Endothelial cell of umbilical vein (primary cell): ENCODE data around the gene MED12L. TPM values are rescaled to one million over a fixed set of nuclear protein-coding genes. Genes with fewer than 3 reads are reported as not detected.

Source experiments
- BruUV-seq: library from RNA; stranded (reverse); fragments of 400-500 nt; replicated peaks from 2 replicates; lab custom pipeline; 2021; lab: Mats Ljungman, UMichigan
- CTCF ChIA-PET: fragments of 300-600, 350-600 bp; sonication (Branson Sonifier 250); formaldehyde crosslinking; loops from one replicate; lab custom pipeline; 2021; ENCODE audit warnings: antibody characterized with exemption, inconsistent platforms; lab: Charles Lee
- POLR2A ChIA-PET: fragments of 300-600, 350-600 bp; sonication (Branson Sonifier 250); formaldehyde crosslinking; loops from one replicate; lab custom pipeline; 2021; ENCODE audit warnings: antibody characterized with exemption, inconsistent platforms; lab: Charles Lee
- DNase-seq: peaks from one replicate; pipeline ENCODE4 v3.0.0-alpha.2; 2011; ENCODE audit warnings: low read depth, low spot score
- FAIRE-seq: peaks from 2 replicates; lab custom pipeline; 2011; peaks lifted over from hg19 to GRCh38; lab: Jason Lieb, UNC
- H2AFZ ChIP-seq: 2 replicates; pipeline ENCODE4 v1.6.0; 2012; ENCODE audit warnings: low read depth, low read length, control low read depth, inconsistent platforms
- H3K27ac ChIP-seq: 2 replicates; pipeline ENCODE4 v1.5.1; 2011; ENCODE audit warnings: low read depth, mild to moderate bottlenecking, control low read depth, low read length, moderate library complexity; ENCODE audit not compliant: insufficient read depth
- H3K27me3 ChIP-seq, 2 experiments: 2 replicates each; pipeline versions ENCODE4 v1.6.0 to v1.6.1; 2011; ENCODE audit warnings: low read length in 2 of 2, mixed read lengths in 1 of 2; ENCODE audit not compliant: control insufficient read depth in 2 of 2, insufficient read depth in 2 of 2
- H3K36me3 ChIP-seq, 2 experiments: 2 replicates in 1 of 2; 3 replicates in 1 of 2; pipeline ENCODE4 v1.5.1; 2011; ENCODE audit warnings: low read length in 2 of 2, mild to moderate bottlenecking in 1 of 2, moderate library complexity in 1 of 2; ENCODE audit not compliant: control insufficient read depth in 2 of 2, insufficient read depth in 2 of 2; ENCODE audit errors: extremely low read depth in 1 of 2
- H3K4me1 ChIP-seq: 3 replicates; pipeline ENCODE4 v1.5.1; 2011; ENCODE audit warnings: mild to moderate bottlenecking, low read length; ENCODE audit not compliant: control insufficient read depth, insufficient read depth; ENCODE audit errors: extremely low read depth
- H3K4me2 ChIP-seq: 2 replicates; pipeline ENCODE4 v1.6.1; 2011; ENCODE audit warnings: low read length, control low read depth, mixed read lengths; ENCODE audit not compliant: insufficient read depth
- H3K4me3 ChIP-seq, 3 experiments: fragments of 200-600 bp in 1 of 3; sonication (generic), shearing (Covaris generic) in 1 of 3; replicated peaks in 1 of 3; 2 replicates each; pipeline ENCODE4 v1.5.1; 2011 to 2016; ENCODE audit warnings: control low read depth in 3 of 3, low read length in 3 of 3, mild to moderate bottlenecking in 2 of 3, inconsistent platforms in 1 of 3, low read depth in 1 of 3, moderate library complexity in 1 of 3; ENCODE audit not compliant: insufficient read depth in 1 of 3
- H3K79me2 ChIP-seq: 2 replicates; pipeline ENCODE4 v1.6.0; 2012; ENCODE audit warnings: low read length, inconsistent platforms; ENCODE audit not compliant: control insufficient read depth, insufficient read depth
- H3K9ac ChIP-seq: replicated peaks from 2 replicates; pipeline ENCODE3; 2011; ENCODE audit warnings: low read length, control low read depth; ENCODE audit not compliant: insufficient read depth; ENCODE audit errors: extremely low read depth
- H3K9me1 ChIP-seq: replicated peaks from 3 replicates; pipeline ENCODE4 v1.6.0; 2011; ENCODE audit warnings: mild to moderate bottlenecking, low read length; ENCODE audit not compliant: control insufficient read depth, insufficient read depth; ENCODE audit errors: extremely low read depth
- H3K9me3 ChIP-seq: replicated peaks from 2 replicates; pipeline ENCODE4 v1.5.1; 2012; ENCODE audit warnings: low read length, inconsistent platforms; ENCODE audit not compliant: control insufficient read depth, insufficient read depth
- H4K20me1 ChIP-seq: replicated peaks from 2 replicates; pipeline ENCODE3; 2011; ENCODE audit warnings: mild to moderate bottlenecking, low read length; ENCODE audit not compliant: control insufficient read depth, insufficient read depth; ENCODE audit errors: extremely low read depth
- EZH2 ChIP-seq: IDR thresholded peaks from 2 replicates; pipeline ENCODE4 v1.6.1; 2012; ENCODE audit warnings: borderline replicate concordance, low read depth, mild to moderate bottlenecking, moderate library complexity, low read length, inconsistent platforms; ENCODE audit not compliant: severe bottlenecking
- FOS ChIP-seq: IDR thresholded peaks from 2 replicates; pipeline ENCODE4 v1.6.1; 2011; ENCODE audit warnings: mild to moderate bottlenecking, low read length, moderate library complexity, borderline replicate concordance; ENCODE audit not compliant: insufficient read depth
- GATA2 ChIP-seq: IDR thresholded peaks from 2 replicates; pipeline ENCODE4 v1.7.0; 2011; ENCODE audit warnings: low read depth, mild to moderate bottlenecking, moderate library complexity, mixed read lengths, low read length; ENCODE audit not compliant: insufficient read length, insufficient read depth
- JUN ChIP-seq: IDR thresholded peaks from 2 replicates; pipeline ENCODE4 v1.6.1; 2011; ENCODE audit warnings: borderline replicate concordance, low read depth; ENCODE audit not compliant: insufficient read length, insufficient read depth
- MYC ChIP-seq: IDR thresholded peaks from one replicate; pipeline ENCODE4 v1.6.1; 2011; ENCODE audit warnings: mild to moderate bottlenecking, low read depth, low read length
- POLR2A ChIP-seq: IDR thresholded peaks from 2 replicates; pipeline ENCODE4 v1.6.1; 2012; ENCODE audit warnings: low read depth, mild to moderate bottlenecking, control low read depth, low read length
- POLR2AphosphoS5 ChIP-seq: IDR thresholded peaks from 2 replicates; pipeline ENCODE4 v1.6.1; 2012; ENCODE audit warnings: low read depth, mild to moderate bottlenecking, control low read depth, low read length, moderate library complexity; ENCODE audit not compliant: insufficient read depth
- dilution Hi-C: fragments of 300-500 bp; cut with MboI; formaldehyde crosslinking; loops from one replicate; pipeline ENCODE4 v1.15.0; 2019; ENCODE audit warnings: low sequenced_read_pairs; ENCODE audit not compliant: extremely low pct_ligation_motif_present
- intact Hi-C: fragments of 100-400 bp; cut with micrococcal nuclease; formaldehyde crosslinking; loops from one replicate; pipeline ENCODE4 v1.10.0; 2022
- polyA plus RNA-seq, 4 experiments: library from polyadenylated mRNA; depleted of rRNA in 3 of 4; stranded (reverse) in 3 of 4; unstranded in 1 of 4; fragments of >200 nt; gene quantifications; 2 replicates each; pipeline versions ENCODE4 v1.2.1 to v1.2.3, GENCODE V29; 2011 to 2012; ENCODE audit warnings: missing spikeins in 1 of 4
- total RNA-seq: library from RNA; stranded (reverse); gene quantifications from 2 replicates; pipeline ENCODE4 v1.2.3, GENCODE V29; 2021
- TF ChIP-seq, protein P1 (sequence below), 2 donors: IDR thresholded peaks; 1 replicate in 1 of 2; 2 replicates in 1 of 2; pipeline ENCODE4 v1.5.1; 2011; ENCODE audit warnings: low read length in 2 of 2, mild to moderate bottlenecking in 2 of 2, moderate library complexity in 2 of 2, control low read depth in 1 of 2, inconsistent platforms in 1 of 2, low read depth in 1 of 2; ENCODE audit not compliant: insufficient read depth in 1 of 2; ENCODE audit errors: extremely low read depth in 1 of 2
- TF ChIP-seq, protein P2 (sequence below): IDR thresholded peaks from 2 replicates; pipeline ENCODE4 v1.6.1; 2011; ENCODE audit not compliant: insufficient read depth, insufficient read length

MED12L gene
- total and polyA plus RNA-seq, 2 donors (not counting 3 experiments of a cell fraction or from before 2014, with no cell fraction given): 0.03 to 0.27 TPM

DNA sequence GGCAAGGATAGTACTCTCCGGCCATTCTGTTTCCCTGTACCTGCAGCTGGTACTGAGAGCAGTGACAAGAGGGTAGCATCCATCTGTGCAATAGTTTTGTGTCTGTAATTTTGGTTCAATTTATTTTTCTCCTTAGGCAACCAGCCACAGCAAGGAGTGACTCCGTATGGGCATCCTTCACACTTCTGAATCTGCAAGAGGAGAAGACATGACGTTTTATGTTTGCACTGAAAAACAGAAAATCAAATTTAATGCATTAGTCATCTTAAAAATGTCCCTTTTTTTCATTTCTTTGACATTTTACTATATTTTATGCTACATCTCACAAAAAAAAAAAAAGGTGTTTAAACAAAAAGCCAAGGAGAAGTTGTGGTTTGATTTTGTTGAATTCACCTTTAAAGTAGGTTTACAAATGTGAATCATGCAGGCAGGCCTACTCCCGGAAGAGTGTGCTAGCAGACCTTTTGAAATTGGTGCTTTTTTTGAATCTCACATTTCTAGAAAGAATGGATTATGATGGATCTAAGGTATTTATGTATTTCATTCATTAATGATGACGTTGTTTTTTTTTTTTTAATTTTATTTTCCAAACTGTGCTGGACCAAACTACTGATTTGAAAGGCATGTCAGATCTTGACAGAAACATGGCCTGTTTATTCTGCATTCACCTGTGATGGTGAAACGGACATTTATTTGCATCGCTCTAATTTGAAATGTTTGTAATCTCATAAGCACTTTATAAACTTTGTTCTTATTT, 347.3 kb downstream of the MED12L start:
- Histone ChIP-seq H4K20me1 (no peaks in the 10 kb centered on the region), H3K9me3 (no peaks in the 10 kb centered on the region), H3K27ac (no peak overlapping the region), H3K4me1 (no peaks in the 10 kb centered on the region), H3K4me3 (no peak overlapping the region), H3K27me3 (no peaks in the 10 kb centered on the region), H2AFZ (no peak overlapping the region), H3K9ac (no peak overlapping the region), H3K4me2 (no peak overlapping the region), H3K9me1 (no peaks in the 10 kb centered on the region), H3K79me2 (no peaks in the 10 kb centered on the region), H3K36me3 (no peaks in the 10 kb centered on the region)
- POLR2A ChIA-PET: no interaction called here
- intact Hi-C loops: no loop called here
- BruUV-seq: no TSS peak
- DNase-seq (no peak), FAIRE-seq (no peak)
- TF ChIP-seq, protein P1, sequence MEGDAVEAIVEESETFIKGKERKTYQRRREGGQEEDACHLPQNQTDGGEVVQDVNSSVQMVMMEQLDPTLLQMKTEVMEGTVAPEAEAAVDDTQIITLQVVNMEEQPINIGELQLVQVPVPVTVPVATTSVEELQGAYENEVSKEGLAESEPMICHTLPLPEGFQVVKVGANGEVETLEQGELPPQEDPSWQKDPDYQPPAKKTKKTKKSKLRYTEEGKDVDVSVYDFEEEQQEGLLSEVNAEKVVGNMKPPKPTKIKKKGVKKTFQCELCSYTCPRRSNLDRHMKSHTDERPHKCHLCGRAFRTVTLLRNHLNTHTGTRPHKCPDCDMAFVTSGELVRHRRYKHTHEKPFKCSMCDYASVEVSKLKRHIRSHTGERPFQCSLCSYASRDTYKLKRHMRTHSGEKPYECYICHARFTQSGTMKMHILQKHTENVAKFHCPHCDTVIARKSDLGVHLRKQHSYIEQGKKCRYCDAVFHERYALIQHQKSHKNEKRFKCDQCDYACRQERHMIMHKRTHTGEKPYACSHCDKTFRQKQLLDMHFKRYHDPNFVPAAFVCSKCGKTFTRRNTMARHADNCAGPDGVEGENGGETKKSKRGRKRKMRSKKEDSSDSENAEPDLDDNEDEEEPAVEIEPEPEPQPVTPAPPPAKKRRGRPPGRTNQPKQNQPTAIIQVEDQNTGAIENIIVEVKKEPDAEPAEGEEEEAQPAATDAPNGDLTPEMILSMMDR (IDR thresholded peaks at IDR 0.05; ENCODE audit: extremely low read depth in 1 of 2, insufficient read depth in 1 of 2, low read depth in 1 of 2, low read length in 2 of 2): no peak
- TF ChIP-seq JUN (no peak), EZH2 (no peak), GATA2 (no peak), POLR2AphosphoS5 (no peak), FOS (no peak), POLR2A (no peak), MYC (no peak)
- TF ChIP-seq, protein P2, sequence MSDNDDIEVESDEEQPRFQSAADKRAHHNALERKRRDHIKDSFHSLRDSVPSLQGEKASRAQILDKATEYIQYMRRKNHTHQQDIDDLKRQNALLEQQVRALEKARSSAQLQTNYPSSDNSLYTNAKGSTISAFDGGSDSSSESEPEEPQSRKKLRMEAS: no peak
- dilution Hi-C loops: no loop called here
- CTCF ChIA-PET: no interaction called here
